Mammary epithelial cell (primary cell): Measurements from ENCODE around the gene MSI2.

Source experiments
- CTCF ChIP-seq, 2 donors: IDR thresholded peaks in 1 of 2; conservative IDR thresholded peaks in 1 of 2; 2 replicates each; pipeline ENCODE4 v1.5.1; 2011 to 2012; ENCODE audit warnings: inconsistent platforms in 2 of 2, low read length in 2 of 2, mild to moderate bottlenecking in 2 of 2, control low read depth in 1 of 2, low read depth in 1 of 2; ENCODE audit not compliant: insufficient read depth in 1 of 2; ENCODE audit errors: extremely low read depth in 1 of 2
- EZH2 ChIP-seq: IDR thresholded peaks from 2 replicates; pipeline ENCODE4 v1.6.1; 2012; ENCODE audit warnings: low read length, inconsistent platforms, borderline replicate concordance

- TF ChIP-seq CTCF (conservative IDR thresholded peaks at IDR 0.05 in 1 of 2, IDR thresholded peaks at IDR 0.05 in 1 of 2; ENCODE audit: extremely low read depth in 1 of 2, insufficient read depth in 1 of 2, low read depth in 1 of 2, low read length in 2 of 2): no peak
- TF ChIP-seq EZH2: no peak
Measured at GRCh38 chr17:57600074-57600473, 343.8 kb downstream of the MSI2 start.
